Heart right ventricle (tissue), 16 donors: Measurements from ENCODE around the gene DENND1A. TPM values are rescaled to one million over a fixed set of nuclear protein-coding genes. Genes with fewer than 3 reads are reported as not detected.

ENCODE experiments used
- ATAC-seq, 8 donors: fragments of 200-7000 bp; cut with Tn5 transposase; one replicate each; pipeline ENCODE4 v1.9.1; 2020; ENCODE audit warnings: mild to moderate bottlenecking in 8 of 8, moderate library complexity in 8 of 8, moderate number of reproducible peaks in 1 of 8
- DNase-seq, 2 donors: peaks; one replicate each; pipeline ENCODE4 v3.0.0-alpha.2; 2020
- H3K27ac ChIP-seq, 10 donors: fragments of 200-600 bp; sonication (generic) in 2 of 10; one replicate each; pipeline versions ENCODE4 v1.5.0 to v1.8.0; 2020 to 2022; ENCODE audit warnings: mild to moderate bottlenecking in 3 of 10
- H3K27me3 ChIP-seq, 7 donors: fragments of 200-600 bp; one replicate each; pipeline ENCODE4 v1.8.0; 2021 to 2022; ENCODE audit warnings: mild to moderate bottlenecking in 2 of 7
- H3K36me3 ChIP-seq, 9 donors: fragments of 200-600 bp; sonication (generic) in 1 of 9; one replicate each; pipeline versions ENCODE4 v1.5.0 to v1.8.0; 2020 to 2022; ENCODE audit warnings: mild to moderate bottlenecking in 2 of 9
- H3K4me1 ChIP-seq, 9 donors: fragments of 200-600 bp; sonication (generic) in 1 of 9; one replicate each; pipeline versions ENCODE4 v1.5.0 to v1.8.0; 2020 to 2022; ENCODE audit warnings: mild to moderate bottlenecking in 4 of 9
- H3K4me3 ChIP-seq, 10 donors: fragments of 200-600 bp; sonication (generic) in 2 of 10; one replicate each; pipeline versions ENCODE4 v1.5.0 to v1.8.0; 2020 to 2022; ENCODE audit warnings: mild to moderate bottlenecking in 7 of 10, moderate library complexity in 2 of 10
- H3K9me3 ChIP-seq, 11 donors: fragments of 200-600 bp in 10 of 11; sonication (generic) in 2 of 11; one replicate each; pipeline versions ENCODE4 v1.5.0 to v1.8.0; 2013 to 2022; ENCODE audit warnings: mild to moderate bottlenecking in 2 of 11, control low read depth in 1 of 11, moderate library complexity in 1 of 11
- CTCF ChIP-seq, 9 donors: fragments of 200-600 bp; sonication (generic) in 2 of 9; IDR thresholded peaks; one replicate each; pipeline versions ENCODE4 v1.5.0 to v1.8.0; 2021 to 2022; ENCODE audit warnings: antibody characterized with exemption in 9 of 9, mild to moderate bottlenecking in 5 of 9, moderate library complexity in 1 of 9
- WGBS, 2 donors: extraction: QIAGEN DNeasy Blood & Tissue Kit; methylation state at CpG; one replicate each; pipeline ENCODE4 v1.1.7; 2013; ENCODE audit warnings: inconsistent platforms in 1 of 2; 5-methylcytosine and 5-hydroxymethylcytosine counted together
- intact Hi-C, 10 donors: fragments of 100-400 bp; cut with DNase I; formaldehyde crosslinking; loops; one replicate each; pipeline versions ENCODE4 v1.11.1 to v1.14.2; 2022
- polyA plus RNA-seq, 2 donors: library from polyadenylated mRNA; stranded (reverse); fragments of 200-250 nt; gene quantifications; one replicate each; pipeline ENCODE4 v1.2.3, GENCODE V29; 2013
- total RNA-seq, 10 donors: library from RNA; stranded (reverse); fragmentation: NEBNext Ultra II Directional in 3 of 10; extraction: Animal tissue kit (Norgen Biotek cat#: 25700) in 3 of 10; gene quantifications; one replicate each; pipeline versions ENCODE4 v1.2.1 to v1.2.4, GENCODE V29; 2021 to 2023
- donor health status: Arrhythmogenic right ventricular cardiomyopathy.
- donor health status: ischemic (EF 13 %, LVEDD 7.1; RV severe dilation, severe dysfunction).
- donor health status: healthy with polysubstance abuse.
- donor health status: DM: no; HTN: yes; CAD: no.
- donor health status: DM: no; HTN: no; CAD: no.
- donor health status: ischemic (EF 25% LVEDD 6.9; RV normal size, moderate dysfunction).
- donor health status: ischemic (EF 25% LVEDD 5.7; RV mildly dilated, moderate dysfunction).
- donor health status: healthy.
- donor health status: DM: yes; HTN: yes; CAD: no.
- donor health status: Ischemic cardiomyopathy.
- donor health status: ischemic (EF 35%, LVEDD 5.7; RV mildly dilated, moderate dysfunction).
- donor health status: nonischemic (EF 11% LVEDD 7.7; RV severe dilation, severe dysfunction).
- donor health status: DM: yes; HTN: yes; CAD: no.
- donor health status: PGD.
- donor health status: ischemic (EF 29% LVEDD 5.4; RV normal size, mild dysfunction).
- donor health status: nonischemic (EF 23%, LVEDD 6.1; RV moderate dilation, normal function).

Gene DENND1A
- total and polyA plus RNA-seq, 12 donors: 7.3 to 19.6 (median 12.2) TPM

GRCh38 chr9:123369296-123369695 is 560.6 kb downstream of the DENND1A start:
- TF ChIP-seq CTCF (IDR thresholded peaks at IDR 0.05): no peak
- 62 to 69% methylated on average over 3 of the region's 3 CpGs for WGBS, 2 donors
- Histone ChIP-seq H3K4me3 (no peak overlapping the region), H3K9me3 (no peaks in the 10 kb centered on the region), H3K27me3 (peaks cover 9 to 67% (median 60%) of the 10 kb centered on the region in 7 donors), H3K4me1 (peaks cover 0 to 7% (median 0%) of the 10 kb centered on the region in 9 donors), H3K36me3 (no peaks in the 10 kb centered on the region), H3K27ac (no peak overlapping the region)
- DNase-seq: no peak
- intact Hi-C loops: no loop called here
- no peak for ATAC-seq

GRCh38 chr9:123368536-123369153 is 561.3 kb downstream of the DENND1A start:
- no peak overlapping the region for H3K27ac ChIP-seq
- peaks cover 0 to 2% (median 0%) of the 10 kb centered on the region in 9 donors for H3K4me1 ChIP-seq
- DNase-seq: no peak
- H3K36me3 ChIP-seq: no peaks in the 10 kb centered on the region
- no peak for TF ChIP-seq CTCF (IDR thresholded peaks at IDR 0.05)
- ATAC-seq: no peak
- WGBS, 2 donors: 76 to 85% methylated on average over 6 of the region's 6 CpGs
- H3K4me3 ChIP-seq: no peak overlapping the region
- H3K9me3 ChIP-seq: no peaks in the 10 kb centered on the region
- intact Hi-C loops: no loop called here
- H3K27me3 ChIP-seq: peaks cover 5 to 60% (median 54%) of the 10 kb centered on the region in 7 donors

- Histone ChIP-seq H3K27ac (no peak overlapping the region), H3K36me3 (no peaks in the 10 kb centered on the region), H3K9me3 (no peaks in the 10 kb centered on the region), H3K4me1 (peaks cover 0 to 2% (median 0%) of the 10 kb centered on the region in 9 donors), H3K4me3 (no peak overlapping the region), H3K27me3 (peaks cover 0 to 54% (median 48%) of the 10 kb centered on the region in 7 donors)
- ATAC-seq (peak in 4 of 8 donors; percentile 28 to 63 (median 40)), DNase-seq (no peak)
- no peak for TF ChIP-seq CTCF (IDR thresholded peaks at IDR 0.05)
- WGBS, 2 donors: 59 to 72% methylated on average over 10 of the region's 10 CpGs
- intact Hi-C loops: no loop called here
Observed at GRCh38 chr9:123368023-123368422, 561.9 kb downstream of the DENND1A start.

- 70 to 77% methylated on average over 64 to 67 of the region's 67 CpGs for WGBS, 2 donors
- no peak for ATAC-seq
- intact Hi-C loops: no loop called here
- H3K27ac ChIP-seq: no peak overlapping the region
- no peak for DNase-seq
- H3K4me1 ChIP-seq: peaks cover 0 to 2% (median 0%) of the 10 kb centered on the region in 9 donors
- H3K4me3 ChIP-seq: no peak overlapping the region
- H3K27me3 ChIP-seq: peaks cover 0 to 39% (median 28%) of the 10 kb centered on the region in 7 donors
- H3K36me3 ChIP-seq: no peaks in the 10 kb centered on the region
- no peak for TF ChIP-seq CTCF (IDR thresholded peaks at IDR 0.05)
- H3K9me3 ChIP-seq: no peaks in the 10 kb centered on the region
Observed at GRCh38 chr9:123365881-123366528, 563.9 kb downstream of the DENND1A start.
